ENCODE data around the gene XPA. TPM values are rescaled to one million over a fixed set of nuclear protein-coding genes. Genes with fewer than 3 reads are reported as not detected.

The XPA gene
- total RNA-seq, 1 donor from 2014 or later: 9.8 TPM

DNA sequence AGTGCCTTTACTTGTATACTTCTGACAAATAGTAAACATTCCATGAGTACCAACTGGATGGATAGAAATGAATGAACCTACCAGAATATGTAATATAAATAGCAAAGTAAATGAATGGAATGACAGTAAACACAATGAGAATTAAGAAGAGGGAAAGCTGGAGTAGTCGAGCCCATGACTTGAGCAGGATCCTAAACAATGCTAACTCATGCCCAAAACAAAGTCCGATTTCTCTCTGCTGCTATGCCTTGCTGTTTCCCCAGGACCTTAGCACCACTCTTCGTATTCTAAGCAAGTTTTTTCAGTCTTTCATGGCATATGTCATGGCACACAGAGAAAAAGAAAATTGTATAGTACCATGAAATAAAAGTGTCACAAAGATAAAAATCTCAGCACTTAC lies 1.8 kb downstream of the XPA start:
- H3K36me3 ChIP-seq (ENCODE audit: insufficient read depth, low read length): peaks cover 4% of the 10 kb centered on the region
- no peak for TF ChIP-seq EZH2 (IDR thresholded peaks at IDR 0.05; ENCODE audit: insufficient read depth, low read length)
- TF ChIP-seq, protein P1, sequence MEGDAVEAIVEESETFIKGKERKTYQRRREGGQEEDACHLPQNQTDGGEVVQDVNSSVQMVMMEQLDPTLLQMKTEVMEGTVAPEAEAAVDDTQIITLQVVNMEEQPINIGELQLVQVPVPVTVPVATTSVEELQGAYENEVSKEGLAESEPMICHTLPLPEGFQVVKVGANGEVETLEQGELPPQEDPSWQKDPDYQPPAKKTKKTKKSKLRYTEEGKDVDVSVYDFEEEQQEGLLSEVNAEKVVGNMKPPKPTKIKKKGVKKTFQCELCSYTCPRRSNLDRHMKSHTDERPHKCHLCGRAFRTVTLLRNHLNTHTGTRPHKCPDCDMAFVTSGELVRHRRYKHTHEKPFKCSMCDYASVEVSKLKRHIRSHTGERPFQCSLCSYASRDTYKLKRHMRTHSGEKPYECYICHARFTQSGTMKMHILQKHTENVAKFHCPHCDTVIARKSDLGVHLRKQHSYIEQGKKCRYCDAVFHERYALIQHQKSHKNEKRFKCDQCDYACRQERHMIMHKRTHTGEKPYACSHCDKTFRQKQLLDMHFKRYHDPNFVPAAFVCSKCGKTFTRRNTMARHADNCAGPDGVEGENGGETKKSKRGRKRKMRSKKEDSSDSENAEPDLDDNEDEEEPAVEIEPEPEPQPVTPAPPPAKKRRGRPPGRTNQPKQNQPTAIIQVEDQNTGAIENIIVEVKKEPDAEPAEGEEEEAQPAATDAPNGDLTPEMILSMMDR (IDR thresholded peaks at IDR 0.05; ENCODE audit: insufficient read depth, low read depth, low read length): no peak
- H3K4me1 Mint-ChIP-seq (ENCODE audit: low read depth, unreplicated experiment): peaks cover 27% of the 10 kb centered on the region
- peaks cover 31% of the 10 kb centered on the region for H4K20me1 ChIP-seq (ENCODE audit: insufficient read depth, low read length)
- H3K4me1 ChIP-seq (ENCODE audit: insufficient read depth, low read length): peaks cover 18% of the 10 kb centered on the region
- H3K27ac Mint-ChIP-seq (ENCODE audit: unreplicated experiment): no peak overlapping the region
- no peak overlapping the region for H3K4me3 ChIP-seq (ENCODE audit: insufficient read depth, low read depth, low read length)
- DNase-seq (ENCODE audit: low read depth) (no peak), FAIRE-seq (no peak)
- H3K9ac ChIP-seq (ENCODE audit: low read length): peak overlapping the region; percentile 90
- H3K4me2 ChIP-seq (ENCODE audit: low read length): peak overlapping the region; percentile 94
- H3K36me3 Mint-ChIP-seq (ENCODE audit: low read depth, unreplicated experiment): peaks cover 4% of the 10 kb centered on the region
- H3K27me3 ChIP-seq (ENCODE audit: insufficient read depth, low read length): no peaks in the 10 kb centered on the region
- no peaks in the 10 kb centered on the region for H3K27me3 Mint-ChIP-seq (ENCODE audit: low read depth, unreplicated experiment)
- peak overlapping the region; percentile 95 for H3K4me3 Mint-ChIP-seq (ENCODE audit: unreplicated experiment)
- no peak overlapping the region for H2AFZ ChIP-seq (ENCODE audit: low read depth, low read length)
- H3K9me3 Mint-ChIP-seq (ENCODE audit: unreplicated experiment): no peaks in the 10 kb centered on the region
- H3K79me2 ChIP-seq (ENCODE audit: insufficient read depth, low read length): peaks cover 38% of the 10 kb centered on the region
- H3K27ac ChIP-seq (ENCODE audit: low read depth, low read length): no peak overlapping the region
- H3K9me3 ChIP-seq (ENCODE audit: insufficient read depth, low read depth, low read length): no peaks in the 10 kb centered on the region

DNA sequence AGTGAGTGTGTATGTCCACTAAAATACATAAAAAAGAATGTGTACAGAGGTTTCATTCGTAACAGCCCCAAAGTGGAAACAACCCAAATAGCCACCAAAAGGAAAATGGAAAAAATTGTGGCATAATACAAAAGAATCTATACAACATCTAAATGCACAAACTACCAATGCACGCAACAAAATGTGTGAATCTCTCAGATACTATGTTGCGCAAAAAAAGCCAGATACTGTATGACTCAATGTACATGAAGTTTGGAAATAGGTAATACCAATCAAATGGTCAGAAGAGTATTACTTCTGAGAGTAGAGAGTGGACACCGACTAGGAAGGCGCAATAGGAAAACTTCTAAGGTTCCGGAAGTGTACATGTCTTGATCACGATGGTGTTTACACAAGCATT lies 2.4 kb downstream of the XPA start:
- H3K79me2 ChIP-seq (ENCODE audit: insufficient read depth, low read length): peaks cover 38% of the 10 kb centered on the region
- H3K36me3 ChIP-seq (ENCODE audit: insufficient read depth, low read length): peaks cover 4% of the 10 kb centered on the region
- Mint-ChIP-seq H3K4me1 (ENCODE audit: low read depth, unreplicated experiment) (peaks cover 32% of the 10 kb centered on the region), H3K4me3 (ENCODE audit: unreplicated experiment) (peak overlapping the region; percentile 30), H3K36me3 (ENCODE audit: low read depth, unreplicated experiment) (peaks cover 8% of the 10 kb centered on the region), H3K27ac (ENCODE audit: unreplicated experiment) (no peak overlapping the region), H3K9me3 (ENCODE audit: unreplicated experiment) (no peaks in the 10 kb centered on the region), H3K27me3 (ENCODE audit: low read depth, unreplicated experiment) (no peaks in the 10 kb centered on the region)
- no peak overlapping the region for H3K4me3 ChIP-seq (ENCODE audit: insufficient read depth, low read depth, low read length)
- H3K9me3 ChIP-seq (ENCODE audit: insufficient read depth, low read depth, low read length): no peaks in the 10 kb centered on the region
- H2AFZ ChIP-seq (ENCODE audit: low read depth, low read length): no peak overlapping the region
- FAIRE-seq (no peak), DNase-seq (ENCODE audit: low read depth) (no peak)
- H3K4me2 ChIP-seq (ENCODE audit: low read length): peak overlapping the region; percentile 94
- no peak overlapping the region for H3K27ac ChIP-seq (ENCODE audit: low read depth, low read length)
- no peak overlapping the region for H3K9ac ChIP-seq (ENCODE audit: low read length)
- H4K20me1 ChIP-seq (ENCODE audit: insufficient read depth, low read length): peaks cover 31% of the 10 kb centered on the region
- peaks cover 22% of the 10 kb centered on the region for H3K4me1 ChIP-seq (ENCODE audit: insufficient read depth, low read length)
- no peaks in the 10 kb centered on the region for H3K27me3 ChIP-seq (ENCODE audit: insufficient read depth, low read length)
- TF ChIP-seq EZH2 (IDR thresholded peaks at IDR 0.05; ENCODE audit: insufficient read depth, low read length): no peak
- TF ChIP-seq, protein P1 (IDR thresholded peaks at IDR 0.05; ENCODE audit: insufficient read depth, low read depth, low read length): no peak

DNA sequence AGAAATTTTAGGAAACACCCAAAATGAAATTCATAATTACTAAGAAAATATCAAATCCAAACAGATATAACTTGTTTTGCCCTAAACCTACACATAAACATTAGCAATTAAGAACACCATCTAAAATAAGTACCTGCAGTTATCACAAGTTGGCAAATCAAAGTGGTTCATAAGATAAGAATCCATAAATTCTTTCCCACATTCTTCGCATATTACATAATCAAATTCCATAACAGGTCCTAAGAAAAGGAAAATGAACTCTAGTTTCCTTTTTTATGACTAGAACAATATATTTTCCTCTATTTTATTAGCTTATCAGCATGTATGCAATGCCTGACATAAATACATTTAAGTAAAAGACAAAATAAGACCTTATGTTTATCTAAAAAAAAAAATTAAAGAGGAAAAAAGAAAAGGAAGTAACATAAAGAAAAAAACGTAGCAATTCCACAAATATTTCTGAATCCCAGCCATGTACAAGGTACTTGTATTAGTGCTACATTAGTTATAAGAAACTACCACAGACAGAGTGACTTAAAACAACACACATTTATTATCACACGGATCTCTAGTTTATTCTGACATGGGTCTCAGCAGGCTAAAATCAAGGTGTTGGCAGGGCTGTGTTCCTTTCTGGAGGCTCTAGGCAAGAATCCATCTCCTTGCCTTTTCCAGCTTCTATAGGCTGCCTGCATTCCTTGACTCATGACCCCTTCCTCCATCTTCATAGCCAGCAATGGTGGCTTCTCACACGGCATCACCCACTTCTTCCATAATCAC lies 7.5 kb downstream of the XPA start:
- H3K4me3 ChIP-seq (ENCODE audit: insufficient read depth, low read depth, low read length): no peak overlapping the region
- Mint-ChIP-seq H3K27ac (ENCODE audit: unreplicated experiment) (peak overlapping the region; percentile 5), H3K4me1 (ENCODE audit: low read depth, unreplicated experiment) (peaks cover 21% of the 10 kb centered on the region), H3K27me3 (ENCODE audit: low read depth, unreplicated experiment) (no peaks in the 10 kb centered on the region), H3K9me3 (ENCODE audit: unreplicated experiment) (no peaks in the 10 kb centered on the region), H3K4me3 (ENCODE audit: unreplicated experiment) (no peak overlapping the region), H3K36me3 (ENCODE audit: low read depth, unreplicated experiment) (peaks cover 13% of the 10 kb centered on the region)
- no peak for TF ChIP-seq EZH2 (IDR thresholded peaks at IDR 0.05; ENCODE audit: insufficient read depth, low read length)
- TF ChIP-seq, protein P1 (IDR thresholded peaks at IDR 0.05; ENCODE audit: insufficient read depth, low read depth, low read length): no peak
- peaks cover 12% of the 10 kb centered on the region for H3K36me3 ChIP-seq (ENCODE audit: insufficient read depth, low read length)
- H4K20me1 ChIP-seq (ENCODE audit: insufficient read depth, low read length): peaks cover 15% of the 10 kb centered on the region
- H3K4me2 ChIP-seq (ENCODE audit: low read length): peak overlapping the region; percentile 45
- no peaks in the 10 kb centered on the region for H3K27me3 ChIP-seq (ENCODE audit: insufficient read depth, low read length)
- peak; percentile 36 for DNase-seq (ENCODE audit: low read depth)
- H3K79me2 ChIP-seq (ENCODE audit: insufficient read depth, low read length): peaks cover 13% of the 10 kb centered on the region
- H3K9me3 ChIP-seq (ENCODE audit: insufficient read depth, low read depth, low read length): no peaks in the 10 kb centered on the region
- H2AFZ ChIP-seq (ENCODE audit: low read depth, low read length): no peak overlapping the region
- peaks cover 9% of the 10 kb centered on the region for H3K4me1 ChIP-seq (ENCODE audit: insufficient read depth, low read length)
- H3K27ac ChIP-seq (ENCODE audit: low read depth, low read length): peak overlapping the region; percentile 54
- FAIRE-seq: no peak
- no peak overlapping the region for H3K9ac ChIP-seq (ENCODE audit: low read length)

Measured in astrocyte (in vitro differentiated cells and primary cell).